HEK293T (cell line): ENCODE data around the gene MTM1.

ENCODE experiments used
- CTCF ChIA-PET: fragments of 350-600 bp; formaldehyde crosslinking; extraction: SDS; loops from one replicate; lab custom pipeline; 2021; ENCODE audit warnings: antibody characterized with exemption, inconsistent platforms; lab: Yijun Ruan, JAX
- POLR2A ChIA-PET: fragments of 350-600 bp; formaldehyde crosslinking; extraction: SDS; loops from one replicate; lab custom pipeline; 2020; ENCODE audit warnings: antibody characterized with exemption, inconsistent platforms; lab: Yijun Ruan, JAX
- DNase-seq: peaks from one replicate; pipeline ENCODE4 v3.0.0; 2012; ENCODE audit warnings: mixed read lengths; ENCODE audit errors: extremely low spot score
- ARNT ChIP-seq: fragments of 450-650 bp; IDR thresholded peaks from 2 replicates; pipeline ENCODE4 v1.6.1; 2017; ENCODE audit warnings: mild to moderate bottlenecking
- BHLHE40 ChIP-seq: fragments of 450-650 bp; IDR thresholded peaks from 2 replicates; pipeline ENCODE4 v1.6.1; 2016; ENCODE audit warnings: mild to moderate bottlenecking, moderate library complexity, borderline replicate concordance
- CTBP1 ChIP-seq: fragments of 450-650 bp; IDR thresholded peaks from 2 replicates; pipeline ENCODE4 v1.6.1; 2016; ENCODE audit warnings: borderline replicate concordance
- ELF4 ChIP-seq: fragments of 450-650 bp; IDR thresholded peaks from 2 replicates; pipeline ENCODE4 v1.6.1; 2017; ENCODE audit warnings: antibody characterized with exemption
- FOXA1 ChIP-seq: fragments of 450-650 bp; IDR thresholded peaks from 2 replicates; pipeline ENCODE4 v1.6.1; 2016; ENCODE audit warnings: mild to moderate bottlenecking
- FOXK2 ChIP-seq: fragments of 450-650 bp; IDR thresholded peaks from 2 replicates; pipeline ENCODE4 v1.6.1; 2016; ENCODE audit warnings: mild to moderate bottlenecking
- FOXM1 ChIP-seq: fragments of 450-650 bp; IDR thresholded peaks from 2 replicates; pipeline ENCODE4 v1.6.1; 2017; ENCODE audit warnings: mild to moderate bottlenecking, borderline replicate concordance
- HDGF ChIP-seq: fragments of 450-650 bp; IDR thresholded peaks from 2 replicates; pipeline ENCODE4 v1.6.1; 2017; ENCODE audit warnings: antibody characterized with exemption, borderline replicate concordance
- L3MBTL2 ChIP-seq: fragments of 450-650 bp; conservative IDR thresholded peaks from 2 replicates; pipeline ENCODE4 v1.6.1; 2016; ENCODE audit warnings: mild to moderate bottlenecking
- LEF1 ChIP-seq: fragments of 450-650 bp; IDR thresholded peaks from 2 replicates; pipeline ENCODE4 v1.6.1; 2017; ENCODE audit warnings: mild to moderate bottlenecking, borderline replicate concordance
- NFRKB ChIP-seq: fragments of 450-650 bp; IDR thresholded peaks from 2 replicates; pipeline ENCODE4 v1.6.1; 2016; ENCODE audit warnings: mild to moderate bottlenecking, moderate library complexity
- SP1 ChIP-seq: fragments of 450-650 bp; IDR thresholded peaks from 2 replicates; pipeline ENCODE4 v1.6.1; 2017
- SUZ12 ChIP-seq: fragments of 450-650 bp; IDR thresholded peaks from 2 replicates; pipeline ENCODE4 v1.6.1; 2016; ENCODE audit warnings: mild to moderate bottlenecking
- TARDBP ChIP-seq: fragments of 450-650 bp; IDR thresholded peaks from 2 replicates; pipeline ENCODE4 v1.6.1; 2016
- ZNF384 ChIP-seq: fragments of 450-650 bp; IDR thresholded peaks from 2 replicates; pipeline ENCODE4 v1.6.1; 2016
- TF ChIP-seq, protein P1 (sequence below): fragments of 450-650 bp; IDR thresholded peaks from 2 replicates; pipeline ENCODE4 v1.6.1; 2016

The MTM1 gene

DNA sequence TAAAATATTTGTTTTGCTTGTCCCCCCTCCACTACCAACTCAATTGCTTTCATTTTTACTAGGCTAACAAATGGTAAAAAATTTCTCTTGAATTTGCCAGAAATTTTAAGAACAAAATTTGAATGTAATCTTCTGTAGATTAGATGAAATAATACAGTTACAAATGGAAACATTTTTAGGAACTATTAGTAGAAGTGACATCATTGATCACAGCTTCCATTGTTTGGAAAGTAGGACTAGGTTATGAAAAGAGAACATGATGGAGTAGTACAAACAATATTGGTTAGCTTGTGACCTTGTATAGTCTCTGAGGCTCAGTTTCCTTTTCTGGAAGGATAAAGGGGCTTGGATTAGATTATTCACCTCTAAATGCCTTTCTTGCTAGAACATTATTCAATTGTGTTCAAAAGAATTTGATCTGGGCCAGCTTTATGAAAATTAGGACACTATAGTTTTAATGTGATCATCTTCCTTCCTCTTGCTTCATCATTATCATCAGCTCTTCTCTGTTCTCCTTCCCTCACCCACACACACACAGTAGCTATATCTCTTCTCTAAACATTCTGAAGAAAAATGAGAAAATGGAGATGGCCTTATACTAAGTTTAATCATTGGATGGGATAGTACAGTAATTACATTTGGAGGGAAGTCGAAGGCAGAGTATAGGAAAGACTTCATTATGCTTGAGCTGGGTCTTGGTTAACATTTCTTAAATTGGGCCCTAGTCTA, 134.7 kb downstream of the MTM1 start:
- POLR2A ChIA-PET = interaction anchor here (0.5 kb wide), 1 partner anchor 21 kb away, joined by 3 read pairs; no protein-coding TSS in a partner anchor
- TF ChIP-seq, protein P1, sequence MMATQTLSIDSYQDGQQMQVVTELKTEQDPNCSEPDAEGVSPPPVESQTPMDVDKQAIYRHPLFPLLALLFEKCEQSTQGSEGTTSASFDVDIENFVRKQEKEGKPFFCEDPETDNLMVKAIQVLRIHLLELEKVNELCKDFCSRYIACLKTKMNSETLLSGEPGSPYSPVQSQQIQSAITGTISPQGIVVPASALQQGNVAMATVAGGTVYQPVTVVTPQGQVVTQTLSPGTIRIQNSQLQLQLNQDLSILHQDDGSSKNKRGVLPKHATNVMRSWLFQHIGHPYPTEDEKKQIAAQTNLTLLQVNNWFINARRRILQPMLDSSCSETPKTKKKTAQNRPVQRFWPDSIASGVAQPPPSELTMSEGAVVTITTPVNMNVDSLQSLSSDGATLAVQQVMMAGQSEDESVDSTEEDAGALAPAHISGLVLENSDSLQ = no peak
- TF ChIP-seq SUZ12 = no peak
- no peak for TF ChIP-seq FOXK2
- TF ChIP-seq HDGF = no peak
- TF ChIP-seq FOXA1 = no peak
- no peak for TF ChIP-seq FOXM1
- TF ChIP-seq BHLHE40 = no peak
- TF ChIP-seq L3MBTL2 = no peak
- no peak for TF ChIP-seq ZNF384
- no peak for TF ChIP-seq ARNT
- no peak for TF ChIP-seq TARDBP
- TF ChIP-seq SP1 = no peak
- DNase-seq = no peak
- CTCF ChIA-PET = interaction anchor here (0.5 to 1.2 kb wide), 2 partner anchors 20 to 91 kb away, joined by 3 to 5 read pairs; no protein-coding TSS in a partner anchor

DNA sequence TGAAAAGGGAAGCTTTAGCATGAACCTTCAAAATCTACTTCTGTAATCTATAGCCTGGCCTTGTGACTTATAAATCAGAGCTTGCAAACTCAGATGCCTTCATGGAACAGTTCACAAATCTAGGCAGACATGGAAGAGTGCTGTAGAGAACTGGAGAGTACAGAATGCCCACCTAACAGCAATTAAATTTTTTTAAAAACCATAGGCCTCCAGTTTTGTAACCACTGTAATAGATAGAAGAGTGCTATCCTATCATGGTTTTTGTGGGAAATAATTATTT, 135.2 kb downstream of the MTM1 start:
- TF ChIP-seq LEF1 (no peak), NFRKB (no peak), SP1 (no peak), HDGF (no peak)
- no peak for DNase-seq
- ChIA-PET CTCF (interaction anchor here (1.2 kb wide), 1 partner anchor 20 kb away, joined by 5 read pairs; no protein-coding TSS in a partner anchor), POLR2A (no interaction called here)

DNA sequence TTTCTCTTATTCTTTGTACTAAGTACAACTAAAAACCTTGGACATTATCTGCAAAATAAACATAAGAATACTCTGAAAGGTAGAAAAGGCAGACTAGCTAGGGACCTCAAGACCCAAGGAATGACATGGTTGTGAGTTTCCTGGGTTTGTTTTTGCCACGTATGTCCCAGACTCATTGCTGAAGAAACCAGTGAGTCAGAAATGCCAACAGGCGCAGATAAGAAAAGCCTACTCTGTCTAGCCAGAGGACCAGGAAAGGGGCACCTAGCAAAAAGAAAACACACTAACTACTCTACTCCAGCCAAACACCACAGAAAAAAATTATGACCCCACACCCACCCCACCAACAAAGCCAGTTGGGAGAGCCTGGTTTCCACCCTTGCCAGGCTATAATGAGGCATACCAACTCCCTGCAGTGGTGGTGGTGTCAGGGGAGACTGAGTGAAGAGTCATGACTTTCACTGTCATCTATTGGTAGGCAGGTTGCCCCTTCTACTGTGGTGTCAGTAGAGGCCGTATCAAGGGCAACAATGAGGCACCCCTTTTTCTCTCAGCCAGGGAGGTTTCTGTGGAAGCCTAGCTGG, 135.7 kb downstream of the MTM1 start:
- no peak for DNase-seq
- ChIA-PET CTCF (interaction anchor here (1.2 kb wide), 1 partner anchor 21 kb away, joined by 5 read pairs; no protein-coding TSS in a partner anchor), POLR2A (no interaction called here)
- TF ChIP-seq FOXA1 = no peak
- no peak for TF ChIP-seq LEF1
- no peak for TF ChIP-seq BHLHE40
- TF ChIP-seq ELF4 = no peak
- TF ChIP-seq, protein P1 = no peak
- no peak for TF ChIP-seq SP1
- no peak for TF ChIP-seq FOXM1
- TF ChIP-seq CTBP1 = no peak
- TF ChIP-seq ARNT = no peak
- TF ChIP-seq HDGF = no peak

DNA sequence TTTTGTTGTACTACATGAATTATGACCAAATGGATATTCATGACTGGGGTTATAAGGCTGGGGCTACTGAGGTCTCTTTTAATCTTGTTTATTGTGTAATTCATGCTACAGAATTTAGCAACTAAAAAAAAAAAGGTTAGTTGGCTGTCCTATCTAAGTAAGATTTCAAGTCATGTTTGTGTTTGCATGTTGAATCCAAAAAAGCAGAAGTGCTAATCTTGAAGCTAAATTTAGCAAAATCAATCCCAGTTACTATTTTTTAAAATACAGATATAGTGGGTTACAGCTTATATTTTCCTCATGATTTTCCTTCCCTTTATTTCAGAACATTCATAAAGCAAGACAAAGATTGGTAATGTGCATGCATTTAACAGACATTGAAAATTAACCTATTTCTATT, 144.2 kb downstream of the MTM1 start:
- CTCF ChIA-PET = interaction anchor here (0.6 kb wide), 1 partner anchor 52 kb away, joined by 5 read pairs; no protein-coding TSS in a partner anchor
- DNase-seq = no peak
- no peak for TF ChIP-seq SUZ12
- TF ChIP-seq, protein P1 = no peak
- TF ChIP-seq TARDBP = no peak
- TF ChIP-seq CTBP1 = no peak
- no peak for TF ChIP-seq L3MBTL2
- no peak for TF ChIP-seq FOXK2
- no peak for TF ChIP-seq ZNF384
- TF ChIP-seq HDGF = no peak
- no peak for TF ChIP-seq FOXM1
- TF ChIP-seq FOXA1 = no peak
- TF ChIP-seq NFRKB = no peak
- no peak for TF ChIP-seq BHLHE40
- no peak for TF ChIP-seq ARNT
- TF ChIP-seq ELF4 = no peak
- TF ChIP-seq SP1 = no peak
- no peak for TF ChIP-seq LEF1
- POLR2A ChIA-PET = no interaction called here

DNA sequence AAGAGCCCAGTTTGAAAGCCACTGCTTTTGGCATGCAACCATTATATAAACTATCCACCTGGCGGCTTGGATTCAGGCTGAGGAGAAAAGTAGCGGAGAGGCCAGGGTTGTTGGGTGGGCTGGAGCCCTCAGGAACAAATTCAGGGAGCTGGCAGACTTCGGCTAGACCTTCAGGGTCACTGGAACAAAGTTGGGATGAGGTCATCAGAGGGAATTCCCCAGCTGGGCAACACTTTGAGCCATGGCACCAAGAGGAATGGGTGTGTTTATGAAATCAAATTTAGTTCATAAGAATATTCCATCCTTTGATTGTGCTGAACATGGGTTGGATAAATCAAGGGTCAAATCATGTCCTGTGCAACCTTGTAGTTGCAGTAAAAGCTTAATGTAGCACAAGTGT, 146.8 kb downstream of the MTM1 start:
- ChIA-PET POLR2A (no interaction called here), CTCF (no interaction called here)
- DNase-seq = no peak
- no peak for TF ChIP-seq FOXK2
- no peak for TF ChIP-seq ELF4
- TF ChIP-seq FOXA1 = no peak
- no peak for TF ChIP-seq HDGF
- TF ChIP-seq, protein P1 = no peak
- TF ChIP-seq FOXM1 = no peak
- TF ChIP-seq BHLHE40 = no peak

DNA sequence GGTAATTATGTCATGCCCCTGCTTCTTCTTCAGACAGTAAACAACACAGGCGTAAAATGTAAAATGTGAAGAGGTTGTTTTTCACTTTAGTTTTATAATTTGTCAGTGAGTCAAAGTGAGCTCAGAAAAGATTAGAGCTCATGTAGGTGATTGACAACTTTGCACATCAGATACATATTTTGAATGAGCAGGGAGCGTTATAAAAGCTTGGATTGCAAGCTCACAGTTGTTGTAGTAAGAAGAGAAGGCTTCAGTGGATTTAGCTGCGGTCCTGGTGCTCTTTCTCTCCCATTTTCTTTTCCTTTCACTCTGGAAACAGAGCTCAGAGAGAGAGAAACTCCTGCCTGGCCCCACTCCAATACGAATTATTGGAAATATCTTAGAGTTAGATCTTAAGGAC, 151.2 kb downstream of the MTM1 start:
- POLR2A ChIA-PET = no interaction called here
- CTCF ChIA-PET = no interaction called here
- no peak for DNase-seq
- TF ChIP-seq ZNF384 (no peak), FOXA1 (no peak), SUZ12 (no peak), NFRKB (no peak), BHLHE40 (no peak), ELF4 (no peak), TARDBP (no peak), FOXM1 (no peak), CTBP1 (no peak), ARNT (no peak), SP1 (no peak), HDGF (no peak), L3MBTL2 (no peak), LEF1 (no peak)
- TF ChIP-seq, protein P1 = no peak
